Measurements from ENCODE around the gene MED17. TPM values are rescaled to one million over a fixed set of nuclear protein-coding genes. Genes with fewer than 3 reads are reported as not detected.

The MED17 gene
- total RNA-seq, 4 donors from 2014 or later: 18.1 to 40.6 (median 21.5) TPM

DNA sequence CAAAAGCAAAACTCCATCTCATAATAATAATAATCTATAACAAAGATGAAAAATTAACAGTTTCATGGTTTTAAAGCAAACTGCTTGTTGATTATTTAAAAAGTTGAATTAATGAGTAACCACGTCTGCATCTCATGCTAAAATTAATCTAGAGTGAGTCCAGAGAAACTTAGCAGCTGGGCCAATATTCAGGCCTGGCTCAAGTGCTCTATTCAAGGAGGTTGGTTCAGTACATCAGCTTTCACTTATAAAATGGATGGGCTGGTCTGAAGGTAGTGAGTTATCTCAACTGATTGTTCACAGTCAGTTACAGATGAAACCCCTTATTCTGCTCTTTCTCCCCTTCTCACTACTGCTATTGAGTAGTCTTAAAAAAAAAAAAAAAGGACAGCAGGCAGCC lies 43.3 kb downstream of the MED17 start:
- ATAC-seq (ENCODE audit: low FRiP score) (no peak), DNase-seq (ENCODE audit: low spot score) (no peak)
- TF ChIP-seq, protein P1, sequence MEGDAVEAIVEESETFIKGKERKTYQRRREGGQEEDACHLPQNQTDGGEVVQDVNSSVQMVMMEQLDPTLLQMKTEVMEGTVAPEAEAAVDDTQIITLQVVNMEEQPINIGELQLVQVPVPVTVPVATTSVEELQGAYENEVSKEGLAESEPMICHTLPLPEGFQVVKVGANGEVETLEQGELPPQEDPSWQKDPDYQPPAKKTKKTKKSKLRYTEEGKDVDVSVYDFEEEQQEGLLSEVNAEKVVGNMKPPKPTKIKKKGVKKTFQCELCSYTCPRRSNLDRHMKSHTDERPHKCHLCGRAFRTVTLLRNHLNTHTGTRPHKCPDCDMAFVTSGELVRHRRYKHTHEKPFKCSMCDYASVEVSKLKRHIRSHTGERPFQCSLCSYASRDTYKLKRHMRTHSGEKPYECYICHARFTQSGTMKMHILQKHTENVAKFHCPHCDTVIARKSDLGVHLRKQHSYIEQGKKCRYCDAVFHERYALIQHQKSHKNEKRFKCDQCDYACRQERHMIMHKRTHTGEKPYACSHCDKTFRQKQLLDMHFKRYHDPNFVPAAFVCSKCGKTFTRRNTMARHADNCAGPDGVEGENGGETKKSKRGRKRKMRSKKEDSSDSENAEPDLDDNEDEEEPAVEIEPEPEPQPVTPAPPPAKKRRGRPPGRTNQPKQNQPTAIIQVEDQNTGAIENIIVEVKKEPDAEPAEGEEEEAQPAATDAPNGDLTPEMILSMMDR (IDR thresholded peaks at IDR 0.05): no peak

- no peak for DNase-seq (ENCODE audit: low spot score)
- TF ChIP-seq, protein P1 (IDR thresholded peaks at IDR 0.05): no peak
- no peak for ATAC-seq (ENCODE audit: low FRiP score)
Measured at GRCh38 chr11:93829598-93829997, 45.5 kb downstream of the MED17 start.

- TF ChIP-seq, protein P1 (IDR thresholded peaks at IDR 0.05): no peak
- no peak for ATAC-seq (ENCODE audit: low FRiP score)
Measured at GRCh38 chr11:93831343-93832127, 47.5 kb downstream of the MED17 start.

DNA sequence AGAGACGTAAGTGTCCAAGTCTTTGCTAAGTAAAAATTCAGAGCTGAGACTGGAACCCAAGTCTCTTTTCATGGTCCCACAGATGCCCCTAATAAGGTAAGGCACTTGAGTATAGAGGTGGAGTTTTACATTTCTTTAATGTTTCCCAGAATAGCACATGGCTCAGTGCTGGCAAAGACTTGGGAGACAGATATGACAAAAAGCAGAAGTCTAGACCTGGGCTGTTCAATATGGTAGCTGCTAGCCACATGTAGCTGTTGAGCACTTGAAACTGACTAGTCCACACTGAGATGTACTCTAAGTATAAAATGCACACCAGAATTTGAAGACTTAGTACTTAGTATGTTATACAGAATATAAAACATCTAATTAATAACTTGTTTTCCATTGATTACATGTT lies 48.7 kb downstream of the MED17 start:
- no peak for DNase-seq (ENCODE audit: low spot score)
- no peak for ATAC-seq (ENCODE audit: low FRiP score)
- TF ChIP-seq, protein P1 (IDR thresholded peaks at IDR 0.05): no peak

More at GRCh38 chr11:93831343-93832127, 47.5 kb downstream of the MED17 start:
- no peak for DNase-seq (ENCODE audit: low spot score)

- no peak for ATAC-seq (ENCODE audit: low FRiP score)
- no peak for DNase-seq (ENCODE audit: low spot score)
- TF ChIP-seq, protein P1 (IDR thresholded peaks at IDR 0.05): no peak
Measured at GRCh38 chr11:93838967-93839366, 54.9 kb downstream of the MED17 start.

DNA sequence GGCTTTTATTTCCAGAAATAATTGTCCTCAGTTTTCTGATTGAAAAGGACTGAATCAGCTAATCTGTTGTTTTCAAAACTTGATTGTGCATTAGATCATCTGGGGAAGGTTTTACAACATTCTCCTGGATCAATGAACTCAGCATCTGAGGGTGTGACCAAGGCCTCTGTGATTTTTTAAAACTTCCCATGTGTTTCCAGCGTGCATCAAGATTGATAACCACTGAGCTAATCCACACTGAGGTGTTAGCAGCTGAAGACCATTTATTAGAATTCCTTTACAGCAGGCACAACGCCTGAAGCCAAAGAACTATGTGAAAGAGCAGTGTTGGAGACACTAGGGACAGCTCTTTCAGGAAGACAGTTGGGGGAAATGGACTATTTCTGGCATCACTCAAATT lies 56.1 kb downstream of the MED17 start:
- ATAC-seq (ENCODE audit: low FRiP score) (no peak), DNase-seq (ENCODE audit: low spot score) (no peak)

More for the DNA sequence above, 56.1 kb downstream of the MED17 start:
- TF ChIP-seq, protein P1 (IDR thresholded peaks at IDR 0.05): no peak

All from omental fat pad (tissue), 4 donors.